ENCODE results near the gene DPP6.

The DPP6 gene

DNA sequence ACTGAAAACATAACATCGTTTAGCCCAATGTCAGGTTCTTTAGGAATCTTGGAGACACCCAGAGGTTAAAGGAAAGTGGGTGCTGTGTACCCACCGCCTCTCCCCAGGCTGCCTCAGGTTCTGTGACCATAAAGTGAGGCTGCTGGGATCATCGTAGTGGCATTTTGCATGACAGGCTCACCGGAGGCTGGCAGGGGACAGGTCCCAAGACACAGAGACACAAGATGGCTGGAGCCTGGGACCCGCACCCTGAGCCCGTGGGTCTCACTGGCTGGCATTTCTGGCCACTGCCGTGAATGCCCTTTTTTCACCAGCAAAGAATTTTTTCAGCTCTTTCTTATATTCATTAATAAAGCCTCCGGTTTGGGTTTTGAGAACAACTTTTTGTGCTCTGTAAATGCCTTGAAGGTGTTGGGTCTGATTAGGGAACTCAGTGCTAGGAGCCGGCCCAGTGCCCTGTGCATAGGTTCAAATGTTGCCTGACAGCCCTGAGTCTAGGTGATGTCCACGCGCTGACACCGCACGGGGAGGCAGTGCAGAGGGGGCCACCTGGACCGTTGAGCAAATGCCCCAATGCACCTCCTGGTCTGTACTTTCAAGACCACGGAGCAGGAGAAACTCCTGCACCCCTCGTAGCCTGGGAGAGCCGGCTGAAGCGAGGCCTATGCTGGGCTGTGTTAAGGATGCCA, 820.8 kb downstream of the DPP6 start:
- no peak for DNase-seq (ENCODE audit: low read depth)
- no peak for TF ChIP-seq POLR2A (IDR thresholded peaks at IDR 0.05; ENCODE audit: extremely low read depth, insufficient read length)
- TF ChIP-seq CTCF (IDR thresholded peaks at IDR 0.05; ENCODE audit: low read depth, low read length): no peak
- TF ChIP-seq, protein P1, sequence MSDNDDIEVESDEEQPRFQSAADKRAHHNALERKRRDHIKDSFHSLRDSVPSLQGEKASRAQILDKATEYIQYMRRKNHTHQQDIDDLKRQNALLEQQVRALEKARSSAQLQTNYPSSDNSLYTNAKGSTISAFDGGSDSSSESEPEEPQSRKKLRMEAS (IDR thresholded peaks at IDR 0.05; ENCODE audit: low read depth, low read length): no peak
- TF ChIP-seq MYC (IDR thresholded peaks at IDR 0.05; ENCODE audit: low read depth, low read length): no peak
- H3K4me3 ChIP-seq (ENCODE audit: low read depth, low read length): no peak overlapping the region

GRCh38 chr7:154873500-154874121, 821.4 kb downstream of the DPP6 start:
- no peak for DNase-seq (ENCODE audit: low read depth)
- no peak overlapping the region for H3K4me3 ChIP-seq (ENCODE audit: low read depth, low read length)
- TF ChIP-seq, protein P1 (IDR thresholded peaks at IDR 0.05; ENCODE audit: low read depth, low read length): no peak
- TF ChIP-seq CTCF (IDR thresholded peaks at IDR 0.05; ENCODE audit: low read depth, low read length): no peak
- no peak for TF ChIP-seq POLR2A (IDR thresholded peaks at IDR 0.05; ENCODE audit: extremely low read depth, insufficient read length)
- TF ChIP-seq MYC (IDR thresholded peaks at IDR 0.05; ENCODE audit: low read depth, low read length): no peak

- no peak for DNase-seq (ENCODE audit: low read depth)
- no peak for TF ChIP-seq CTCF (IDR thresholded peaks at IDR 0.05; ENCODE audit: low read depth, low read length)
- TF ChIP-seq POLR2A (IDR thresholded peaks at IDR 0.05; ENCODE audit: extremely low read depth, insufficient read length): no peak
- no peak for TF ChIP-seq MYC (IDR thresholded peaks at IDR 0.05; ENCODE audit: low read depth, low read length)
- TF ChIP-seq, protein P1 (IDR thresholded peaks at IDR 0.05; ENCODE audit: low read depth, low read length): no peak
- H3K4me3 ChIP-seq (ENCODE audit: low read depth, low read length): no peak overlapping the region
These were observed 822.4 kb downstream of the DPP6 start for GRCh38 chr7:154874409-154875113.

- H3K4me3 ChIP-seq (ENCODE audit: low read depth, low read length): no peak overlapping the region
- DNase-seq (ENCODE audit: low read depth): no peak
- TF ChIP-seq POLR2A (IDR thresholded peaks at IDR 0.05; ENCODE audit: extremely low read depth, insufficient read length): no peak
These were observed 823.1 kb downstream of the DPP6 start for GRCh38 chr7:154875297-154875696.

DNA sequence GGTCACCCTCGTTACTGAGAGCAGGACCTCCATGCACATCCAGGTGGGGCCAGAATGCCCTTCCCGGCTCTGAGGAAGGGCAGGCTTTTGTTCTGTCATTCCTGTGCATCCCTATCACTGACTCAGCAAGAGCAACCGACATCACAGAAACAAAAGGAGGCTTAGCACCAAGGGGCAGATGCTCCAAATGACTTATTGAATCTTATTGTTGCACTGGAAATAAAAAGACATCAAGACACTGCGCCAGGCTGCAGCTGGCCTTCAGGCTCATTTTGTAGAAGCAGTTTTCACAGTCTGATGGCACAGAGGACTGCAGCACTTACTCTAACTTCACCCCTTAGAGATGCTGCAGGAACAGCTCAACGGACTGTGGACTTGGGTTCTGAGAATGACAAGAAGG, 824.3 kb downstream of the DPP6 start:
- TF ChIP-seq MYC (IDR thresholded peaks at IDR 0.05; ENCODE audit: low read depth, low read length): no peak
- TF ChIP-seq, protein P1 (IDR thresholded peaks at IDR 0.05; ENCODE audit: low read depth, low read length): no peak
- TF ChIP-seq CTCF (IDR thresholded peaks at IDR 0.05; ENCODE audit: low read depth, low read length): no peak
- TF ChIP-seq POLR2A (IDR thresholded peaks at IDR 0.05; ENCODE audit: extremely low read depth, insufficient read length): no peak
- no peak overlapping the region for H3K4me3 ChIP-seq (ENCODE audit: low read depth, low read length)
- DNase-seq (ENCODE audit: low read depth): no peak

- TF ChIP-seq, protein P1 (IDR thresholded peaks at IDR 0.05; ENCODE audit: low read depth, low read length): no peak
- TF ChIP-seq MYC (IDR thresholded peaks at IDR 0.05; ENCODE audit: low read depth, low read length) (no peak), POLR2A (IDR thresholded peaks at IDR 0.05; ENCODE audit: extremely low read depth, insufficient read length) (no peak), CTCF (IDR thresholded peaks at IDR 0.05; ENCODE audit: low read depth, low read length) (no peak)
- no peak for DNase-seq (ENCODE audit: low read depth)
- H3K4me3 ChIP-seq (ENCODE audit: low read depth, low read length): no peak overlapping the region
These were observed 824.8 kb downstream of the DPP6 start for GRCh38 chr7:154877031-154877430.
